GM23338 (cell line): Measurements from ENCODE around the gene PHF10. TPM values are rescaled to one million over a fixed set of nuclear protein-coding genes. Genes with fewer than 3 reads are reported as not detected.

ENCODE experiments used
- ATAC-seq: fragments of 200-7000 bp; cut with Tn5 transposase; 3 replicates; pipeline ENCODE4 v1.9.1; 2020
- DNase-seq: peaks from one replicate; pipeline ENCODE4 v3.0.0-alpha.2; 2015; ENCODE audit warnings: low spot score
- H2AFZ ChIP-seq: fragments of 200-600 bp; sonication (generic); 2 replicates; pipeline ENCODE4 v1.8.0; 2016; ENCODE audit warnings: antibody characterized with exemption, mild to moderate bottlenecking, moderate library complexity
- H3F3A ChIP-seq: fragments of 200-600 bp; sonication (generic); replicated peaks from 2 replicates; pipeline ENCODE4 v1.8.0; 2017; ENCODE audit warnings: antibody characterized with exemption, mixed run types, low read depth
- H3K27ac ChIP-seq: fragments of 200-600 bp; sonication (generic); 2 replicates; pipeline ENCODE4 v1.6.1; 2016; ENCODE audit warnings: low read depth
- H3K27me3 ChIP-seq: fragments of 200-600 bp; sonication (generic); 2 replicates; pipeline ENCODE4 v1.8.0; 2016; ENCODE audit warnings: mild to moderate bottlenecking, mixed run types, moderate library complexity; ENCODE audit not compliant: insufficient read depth
- H3K36me3 ChIP-seq: fragments of 200-600 bp; sonication (generic); 2 replicates; pipeline ENCODE4 v1.8.0; 2016; ENCODE audit warnings: mild to moderate bottlenecking; ENCODE audit not compliant: insufficient read depth
- H3K4me1 ChIP-seq: fragments of 200-600 bp; sonication (generic); 2 replicates; pipeline ENCODE4 v1.8.0; 2016; ENCODE audit warnings: mild to moderate bottlenecking, moderate library complexity; ENCODE audit not compliant: insufficient read depth
- H3K4me2 ChIP-seq: fragments of 200-600 bp; sonication (generic); 2 replicates; pipeline ENCODE4 v1.7.1; 2017; ENCODE audit warnings: mixed run types
- H3K4me3 ChIP-seq: fragments of 200-600 bp; sonication (generic); 2 replicates; pipeline ENCODE4 v1.6.1; 2016; ENCODE audit warnings: mixed run types
- H3K79me2 ChIP-seq: fragments of 200-600 bp; sonication (generic); replicated peaks from 2 replicates; pipeline ENCODE4 v1.8.0; 2017; ENCODE audit warnings: mild to moderate bottlenecking; ENCODE audit not compliant: insufficient read depth
- H3K9me2 ChIP-seq: fragments of 200-600 bp; sonication (generic); 2 replicates; pipeline ENCODE4 v1.8.0; 2017; ENCODE audit not compliant: insufficient read depth
- H4K20me1 ChIP-seq: fragments of 200-600 bp; sonication (generic); replicated peaks from 2 replicates; pipeline ENCODE4 v1.8.0; 2017; ENCODE audit warnings: mild to moderate bottlenecking; ENCODE audit not compliant: insufficient read depth
- H3K27ac Mint-ChIP-seq: 2 replicates; pipeline ENCODE4 v1.8.0; 2020; ENCODE audit warnings: inconsistent platforms, mild to moderate bottlenecking, moderate library complexity, mixed read lengths
- H3K27me3 Mint-ChIP-seq: 3 replicates; pipeline ENCODE4 v1.8.0; 2022; ENCODE audit warnings: low read depth, mild to moderate bottlenecking, moderate library complexity, mixed read lengths, inconsistent platforms; ENCODE audit not compliant: insufficient read depth, poor library complexity
- H3K36me3 Mint-ChIP-seq: 3 replicates; pipeline ENCODE4 v1.8.0; 2021; ENCODE audit warnings: low read depth, mild to moderate bottlenecking, inconsistent platforms, moderate library complexity, mixed read lengths
- H3K4me1 Mint-ChIP-seq: 3 replicates; pipeline ENCODE4 v1.8.0; 2020; ENCODE audit warnings: mild to moderate bottlenecking, inconsistent platforms, mixed read lengths
- H3K4me3 Mint-ChIP-seq: 3 replicates; pipeline ENCODE4 v1.8.0; 2021; ENCODE audit warnings: moderate library complexity, mild to moderate bottlenecking, inconsistent platforms, mixed read lengths
- H3K9me3 Mint-ChIP-seq: 3 replicates; pipeline ENCODE4 v1.8.0; 2020; ENCODE audit warnings: moderate library complexity, mild to moderate bottlenecking, inconsistent platforms, mixed read lengths
- CREB1 ChIP-seq: fragments of 250-450 bp; sonication (Bioruptor Pico); IDR thresholded peaks from 2 replicates; pipeline ENCODE4 v1.5.0; 2020; ENCODE audit warnings: low read depth, mild to moderate bottlenecking, moderate library complexity
- EZH2 ChIP-seq: fragments of 200-600 bp; sonication (generic); IDR thresholded peaks from one replicate; pipeline ENCODE4 v1.8.0; 2017; ENCODE audit warnings: antibody characterized with exemption, mild to moderate bottlenecking, low read depth; ENCODE audit not compliant: unreplicated experiment
- NANOG ChIP-seq: IDR thresholded peaks from 2 replicates; pipeline ENCODE4 v1.6.1; 2016; ENCODE audit warnings: antibody characterized with exemption, borderline replicate concordance
- POLR2AphosphoS5 ChIP-seq: IDR thresholded peaks from 2 replicates; pipeline ENCODE4 v1.6.1; 2016; ENCODE audit warnings: antibody characterized with exemption, low read depth
- STAT1 ChIP-seq: IDR thresholded peaks from one replicate; pipeline ENCODE4 v1.6.1; 2016; ENCODE audit warnings: antibody characterized with exemption; ENCODE audit not compliant: unreplicated experiment
- polyA plus RNA-seq: library from polyadenylated mRNA; unstranded; fragments of >200 nt; fragmentation: Nextera tagmentation; extraction: Ambion mirVana; gene quantifications from 2 replicates; pipeline ENCODE4 v1.2.1, GENCODE V29; 2016
- total RNA-seq: library from RNA; depleted of rRNA; stranded (reverse); fragments of >200 nt; shearing (Covaris generic); gene quantifications from 2 replicates; pipeline ENCODE4 v1.2.3, GENCODE V29; 2014
- TF ChIP-seq, protein P1 (sequence below): IDR thresholded peaks from one replicate; pipeline ENCODE4 v1.6.1; 2018; ENCODE audit warnings: antibody characterized with exemption; ENCODE audit not compliant: unreplicated experiment
- TF ChIP-seq, protein P2 (sequence below), 2 experiments: fragments of 200-600 bp in 1 of 2; sonication (generic) in 1 of 2; conservative IDR thresholded peaks; 2 replicates each; pipeline versions ENCODE4 v1.5.1 to v1.6.1; 2016 to 2017; ENCODE audit warnings: antibody characterized with exemption in 2 of 2, low read depth in 2 of 2, mild to moderate bottlenecking in 2 of 2, moderate library complexity in 1 of 2
- TF ChIP-seq, protein P3 (sequence below): IDR thresholded peaks from 2 replicates; pipeline ENCODE4 v1.6.1; 2016; ENCODE audit warnings: antibody characterized with exemption

Gene PHF10
- total and polyA plus RNA-seq, 2 experiments from 2014 or later: 16.5 to 44.7 TPM

DNA sequence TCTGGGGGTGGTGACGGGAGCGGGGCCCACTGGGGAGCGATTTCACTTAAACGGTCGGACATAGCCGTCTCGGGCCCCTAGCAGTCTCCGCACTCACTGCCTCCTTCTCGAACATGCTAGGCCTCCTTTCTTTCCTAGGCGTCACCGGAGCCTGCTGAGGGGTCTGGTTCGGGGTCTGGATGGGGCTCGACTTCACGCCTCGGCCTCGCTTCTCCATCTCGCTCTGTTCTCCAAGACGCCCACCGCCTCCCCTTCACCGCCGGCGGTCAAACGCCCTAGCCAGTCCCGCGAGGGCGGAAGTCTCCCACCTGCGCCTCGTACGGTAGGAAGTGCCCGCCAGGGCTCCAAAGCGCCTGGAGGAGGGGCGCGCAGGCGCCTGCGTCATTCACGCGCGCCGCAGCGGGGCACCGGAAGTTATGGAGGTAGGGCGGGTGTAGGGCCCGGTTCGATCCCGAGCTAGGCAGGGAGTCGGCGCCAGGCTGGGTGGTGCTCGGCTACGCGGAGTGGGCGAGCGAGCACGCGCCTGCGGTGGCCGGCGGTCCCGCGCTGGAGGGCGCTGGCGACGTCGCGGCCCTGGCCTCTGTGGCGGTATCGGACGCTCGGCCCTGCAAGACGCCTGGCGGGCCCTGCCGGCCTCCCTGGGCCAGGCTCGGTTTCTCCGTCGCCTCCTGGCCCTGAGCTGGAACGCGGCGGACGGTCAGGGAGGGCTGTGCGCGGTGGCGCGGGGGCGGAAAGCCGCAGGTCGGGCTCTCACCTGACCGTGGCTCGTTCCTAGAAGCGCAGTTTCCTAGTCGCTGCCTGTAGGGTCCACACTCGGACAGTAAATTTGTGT is 27.2 kb upstream of the PHF10 start, which contains the start of the genes DYNLT2 and ERMARD:
TSS of gene DYNLT2 (minus strand) at position 331 of the 832 bp plus-strand sequence. CDS start at position 217, 114 bp downstream.
TSS of gene ERMARD (plus strand) at position 381 of the 832 bp plus-strand sequence. CDS start at position 417, 36 bp downstream.
- Histone ChIP-seq H3K4me1 (peaks cover 27% of the 10 kb centered on the region), H3K4me3 (peak within 1 kb of the TSS; percentile 84), H3K27ac (peak within 1 kb of the TSS; percentile 96), H3K27me3 (no peaks in the 10 kb centered on the region), H3K9me2 (no peaks in the 10 kb centered on the region), H4K20me1 (0 out of 2 replicates have a peak, but pooled peaks cover 4% of the 10 kb centered on the region), H3K79me2 (peaks cover 14% of the 10 kb centered on the region), H3K4me2 (peak within 1 kb of the TSS; percentile 89), H3F3A (no peaks in the 10 kb centered on the region), H2AFZ (peak within 1 kb of the TSS; percentile 64; the same call in 1 of the 2 replicates), H3K36me3 (no peaks in the 10 kb centered on the region; the same call in 1 of the 2 replicates)
- Mint-ChIP-seq H3K4me1 (peaks cover 23% of the 10 kb centered on the region), H3K36me3 (peaks cover 5% of the 10 kb centered on the region; the same call in 2 of the 3 replicates), H3K4me3 (peak within 1 kb of the TSS; percentile 98), H3K27ac (peak within 1 kb of the TSS; percentile 99), H3K27me3 (peaks cover 2% of the 10 kb centered on the region), H3K9me3 (no peaks in the 10 kb centered on the region)
- DNase-seq (peak; percentile 97), ATAC-seq (peak; percentile 93)
- TF ChIP-seq, protein P1, sequence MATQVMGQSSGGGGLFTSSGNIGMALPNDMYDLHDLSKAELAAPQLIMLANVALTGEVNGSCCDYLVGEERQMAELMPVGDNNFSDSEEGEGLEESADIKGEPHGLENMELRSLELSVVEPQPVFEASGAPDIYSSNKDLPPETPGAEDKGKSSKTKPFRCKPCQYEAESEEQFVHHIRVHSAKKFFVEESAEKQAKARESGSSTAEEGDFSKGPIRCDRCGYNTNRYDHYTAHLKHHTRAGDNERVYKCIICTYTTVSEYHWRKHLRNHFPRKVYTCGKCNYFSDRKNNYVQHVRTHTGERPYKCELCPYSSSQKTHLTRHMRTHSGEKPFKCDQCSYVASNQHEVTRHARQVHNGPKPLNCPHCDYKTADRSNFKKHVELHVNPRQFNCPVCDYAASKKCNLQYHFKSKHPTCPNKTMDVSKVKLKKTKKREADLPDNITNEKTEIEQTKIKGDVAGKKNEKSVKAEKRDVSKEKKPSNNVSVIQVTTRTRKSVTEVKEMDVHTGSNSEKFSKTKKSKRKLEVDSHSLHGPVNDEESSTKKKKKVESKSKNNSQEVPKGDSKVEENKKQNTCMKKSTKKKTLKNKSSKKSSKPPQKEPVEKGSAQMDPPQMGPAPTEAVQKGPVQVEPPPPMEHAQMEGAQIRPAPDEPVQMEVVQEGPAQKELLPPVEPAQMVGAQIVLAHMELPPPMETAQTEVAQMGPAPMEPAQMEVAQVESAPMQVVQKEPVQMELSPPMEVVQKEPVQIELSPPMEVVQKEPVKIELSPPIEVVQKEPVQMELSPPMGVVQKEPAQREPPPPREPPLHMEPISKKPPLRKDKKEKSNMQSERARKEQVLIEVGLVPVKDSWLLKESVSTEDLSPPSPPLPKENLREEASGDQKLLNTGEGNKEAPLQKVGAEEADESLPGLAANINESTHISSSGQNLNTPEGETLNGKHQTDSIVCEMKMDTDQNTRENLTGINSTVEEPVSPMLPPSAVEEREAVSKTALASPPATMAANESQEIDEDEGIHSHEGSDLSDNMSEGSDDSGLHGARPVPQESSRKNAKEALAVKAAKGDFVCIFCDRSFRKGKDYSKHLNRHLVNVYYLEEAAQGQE: no peak
- TF ChIP-seq CREB1 (CRISPR knock-in tag) (peak; percentile 98), STAT1 (no peak), POLR2AphosphoS5 (peak; percentile 94), NANOG (no peak), EZH2 (no peak)
- TF ChIP-seq, protein P2, sequence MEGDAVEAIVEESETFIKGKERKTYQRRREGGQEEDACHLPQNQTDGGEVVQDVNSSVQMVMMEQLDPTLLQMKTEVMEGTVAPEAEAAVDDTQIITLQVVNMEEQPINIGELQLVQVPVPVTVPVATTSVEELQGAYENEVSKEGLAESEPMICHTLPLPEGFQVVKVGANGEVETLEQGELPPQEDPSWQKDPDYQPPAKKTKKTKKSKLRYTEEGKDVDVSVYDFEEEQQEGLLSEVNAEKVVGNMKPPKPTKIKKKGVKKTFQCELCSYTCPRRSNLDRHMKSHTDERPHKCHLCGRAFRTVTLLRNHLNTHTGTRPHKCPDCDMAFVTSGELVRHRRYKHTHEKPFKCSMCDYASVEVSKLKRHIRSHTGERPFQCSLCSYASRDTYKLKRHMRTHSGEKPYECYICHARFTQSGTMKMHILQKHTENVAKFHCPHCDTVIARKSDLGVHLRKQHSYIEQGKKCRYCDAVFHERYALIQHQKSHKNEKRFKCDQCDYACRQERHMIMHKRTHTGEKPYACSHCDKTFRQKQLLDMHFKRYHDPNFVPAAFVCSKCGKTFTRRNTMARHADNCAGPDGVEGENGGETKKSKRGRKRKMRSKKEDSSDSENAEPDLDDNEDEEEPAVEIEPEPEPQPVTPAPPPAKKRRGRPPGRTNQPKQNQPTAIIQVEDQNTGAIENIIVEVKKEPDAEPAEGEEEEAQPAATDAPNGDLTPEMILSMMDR (conservative IDR thresholded peaks at IDR 0.05; ENCODE audit: low read depth in 2 of 2): 0 out of 4 replicates have a peak, but pooled peaks of 1 of the 2 experiments have one; percentile 1
- TF ChIP-seq, protein P3, sequence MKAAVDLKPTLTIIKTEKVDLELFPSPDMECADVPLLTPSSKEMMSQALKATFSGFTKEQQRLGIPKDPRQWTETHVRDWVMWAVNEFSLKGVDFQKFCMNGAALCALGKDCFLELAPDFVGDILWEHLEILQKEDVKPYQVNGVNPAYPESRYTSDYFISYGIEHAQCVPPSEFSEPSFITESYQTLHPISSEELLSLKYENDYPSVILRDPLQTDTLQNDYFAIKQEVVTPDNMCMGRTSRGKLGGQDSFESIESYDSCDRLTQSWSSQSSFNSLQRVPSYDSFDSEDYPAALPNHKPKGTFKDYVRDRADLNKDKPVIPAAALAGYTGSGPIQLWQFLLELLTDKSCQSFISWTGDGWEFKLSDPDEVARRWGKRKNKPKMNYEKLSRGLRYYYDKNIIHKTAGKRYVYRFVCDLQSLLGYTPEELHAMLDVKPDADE: peak; percentile 88
